Measurements from ENCODE around the gene RAVER1.

RAVER1 gene

GRCh38 chr19:10292789-10293636, 40.3 kb downstream of the RAVER1 start:
- no peak for DNase-seq (ENCODE audit: low read depth in 2 of 2)
- peak overlapping the region; percentile 23 to 28 for H3K4me3 ChIP-seq (replicated peaks in 1 of 2; ENCODE audit: low read depth in 2 of 2, low read length in 2 of 2)
- no peak for TF ChIP-seq CTCF (IDR thresholded peaks at IDR 0.05; ENCODE audit: low read depth, low read length)

- H3K4me3 ChIP-seq (replicated peaks in 1 of 2; ENCODE audit: low read depth in 2 of 2, low read length in 2 of 2), result peak overlapping the region; percentile 47 to 51
- DNase-seq (ENCODE audit: low read depth in 2 of 2), result peak; percentile 63 to 84
- no peak for TF ChIP-seq CTCF (IDR thresholded peaks at IDR 0.05; ENCODE audit: low read depth, low read length)
Measured at GRCh38 chr19:10292206-10292788, 41.0 kb downstream of the RAVER1 start.

- no peak for TF ChIP-seq CTCF (IDR thresholded peaks at IDR 0.05; ENCODE audit: low read depth, low read length)
- H3K4me3 ChIP-seq (replicated peaks in 1 of 2; ENCODE audit: low read depth in 2 of 2, low read length in 2 of 2), result peak overlapping the region; percentile 47 to 51
- DNase-seq (ENCODE audit: low read depth in 2 of 2), result no peak
Measured at GRCh38 chr19:10291554-10292205, 41.6 kb downstream of the RAVER1 start.

- peak; percentile 44 to 56 for DNase-seq (ENCODE audit: low read depth in 2 of 2)
Measured at GRCh38 chr19:10290876-10291553, 42.3 kb downstream of the RAVER1 start.

GRCh38 chr19:10290357-10290875, 42.9 kb downstream of the RAVER1 start:
- TF ChIP-seq CTCF (IDR thresholded peaks at IDR 0.05; ENCODE audit: low read depth, low read length), result no peak
- peak overlapping the region; percentile 47 to 51 for H3K4me3 ChIP-seq (replicated peaks in 1 of 2; ENCODE audit: low read depth in 2 of 2, low read length in 2 of 2)
- no peak for DNase-seq (ENCODE audit: low read depth in 2 of 2)

More at GRCh38 chr19:10290876-10291553, 42.3 kb downstream of the RAVER1 start:
- H3K4me3 ChIP-seq (replicated peaks in 1 of 2; ENCODE audit: low read depth in 2 of 2, low read length in 2 of 2), result peak overlapping the region; percentile 47 to 51
- TF ChIP-seq CTCF (IDR thresholded peaks at IDR 0.05; ENCODE audit: low read depth, low read length), result no peak

GRCh38 chr19:10289836-10290356, 43.4 kb downstream of the RAVER1 start, which contains the start of gene ICAM5:
TSS of gene ICAM5 (plus strand) at chr19:10289952. CDS start at chr19:10290044, 92 bp downstream.
- DNase-seq (ENCODE audit: low read depth in 2 of 2), result no peak
- no peak for TF ChIP-seq CTCF (IDR thresholded peaks at IDR 0.05; ENCODE audit: low read depth, low read length)
- peak within 1 kb of the TSS; percentile 47 to 51 for H3K4me3 ChIP-seq (replicated peaks in 1 of 2; ENCODE audit: low read depth in 2 of 2, low read length in 2 of 2)

All from cardiac fibroblast (primary cell).